ENCODE results near the gene ASB4. TPM values are rescaled to one million over a fixed set of nuclear protein-coding genes. Genes with fewer than 3 reads are reported as not detected.

ASB4 gene
- total and polyA plus RNA-seq, 2 donors (not counting 3 experiments of a cell fraction or from before 2014, with no cell fraction given): not detected

DNA sequence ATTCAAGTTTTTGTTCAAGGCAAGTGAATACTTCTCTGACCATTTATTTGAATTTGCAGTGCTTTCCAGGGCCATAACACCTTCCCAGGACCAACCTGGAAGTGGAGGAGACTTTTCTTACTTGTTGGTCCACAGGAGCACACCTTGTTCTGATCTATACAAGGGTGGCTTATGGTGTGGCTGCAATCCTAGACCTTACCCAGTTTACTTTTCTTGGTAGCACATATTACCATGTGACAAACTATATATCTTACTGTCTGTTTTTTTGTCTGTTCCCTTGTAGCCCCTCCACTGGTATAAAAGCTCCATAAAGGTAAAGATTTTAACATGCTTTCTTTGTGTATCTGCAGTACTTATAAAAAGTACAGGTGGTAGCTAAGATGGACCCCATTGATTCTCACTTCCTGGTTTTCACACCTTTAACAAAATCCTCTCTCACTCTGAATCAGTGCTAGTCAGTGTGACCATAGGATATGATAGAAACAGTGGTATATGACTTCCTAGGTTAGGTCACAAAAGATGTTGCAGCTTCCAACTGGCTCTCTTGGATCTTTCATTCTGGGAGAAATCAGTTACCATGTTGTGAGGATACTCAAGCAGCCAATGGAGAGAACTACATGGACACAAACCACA lies 5.6 kb upstream of the ASB4 start:
- no peaks in the 10 kb centered on the region for H3K36me3 ChIP-seq (ENCODE audit: control insufficient read depth in 2 of 2, extremely low read depth in 1 of 2, insufficient read depth in 2 of 2, low read length in 2 of 2)
- H3K4me3 ChIP-seq (replicated peaks in 1 of 3; ENCODE audit: insufficient read depth in 1 of 3, low read depth in 1 of 3, low read length in 3 of 3): no peak overlapping the region
- H3K9me3 ChIP-seq (replicated peaks; ENCODE audit: control insufficient read depth, insufficient read depth, low read length): no peaks in the 10 kb centered on the region
- H3K4me2 ChIP-seq (ENCODE audit: insufficient read depth, low read length): no peak overlapping the region
- no peak overlapping the region for H3K9ac ChIP-seq (replicated peaks; ENCODE audit: extremely low read depth, insufficient read depth, low read length)
- no peaks in the 10 kb centered on the region for H3K9me1 ChIP-seq (replicated peaks; ENCODE audit: control insufficient read depth, extremely low read depth, insufficient read depth, low read length)
- no TSS peak for BruUV-seq (replicated peaks)
- DNase-seq (ENCODE audit: low read depth, low spot score) (no peak), FAIRE-seq (no peak)
- dilution Hi-C loops (cut with MboI; ENCODE audit: extremely low pct_ligation_motif_present, low sequenced_read_pairs) (no loop called here), intact Hi-C loops (cut with micrococcal nuclease) (loop anchor here (5.0 kb wide), 4 partner anchors 233 to 823 kb away; partner anchors contain the start of genes PPP1R9A and SGCE)
- TF ChIP-seq POLR2A (IDR thresholded peaks at IDR 0.05; ENCODE audit: low read depth, low read length) (no peak), GATA2 (IDR thresholded peaks at IDR 0.05; ENCODE audit: insufficient read depth, insufficient read length, low read depth, low read length) (no peak), FOS (IDR thresholded peaks at IDR 0.05; ENCODE audit: borderline replicate concordance, insufficient read depth, low read length) (no peak), MYC (IDR thresholded peaks at IDR 0.05; ENCODE audit: low read depth, low read length) (no peak), JUN (IDR thresholded peaks at IDR 0.05; ENCODE audit: borderline replicate concordance, insufficient read depth, insufficient read length, low read depth) (no peak), POLR2AphosphoS5 (IDR thresholded peaks at IDR 0.05; ENCODE audit: insufficient read depth, low read depth, low read length) (no peak), EZH2 (IDR thresholded peaks at IDR 0.05; ENCODE audit: borderline replicate concordance, low read depth, low read length, severe bottlenecking) (no peak)
- TF ChIP-seq, protein P1, sequence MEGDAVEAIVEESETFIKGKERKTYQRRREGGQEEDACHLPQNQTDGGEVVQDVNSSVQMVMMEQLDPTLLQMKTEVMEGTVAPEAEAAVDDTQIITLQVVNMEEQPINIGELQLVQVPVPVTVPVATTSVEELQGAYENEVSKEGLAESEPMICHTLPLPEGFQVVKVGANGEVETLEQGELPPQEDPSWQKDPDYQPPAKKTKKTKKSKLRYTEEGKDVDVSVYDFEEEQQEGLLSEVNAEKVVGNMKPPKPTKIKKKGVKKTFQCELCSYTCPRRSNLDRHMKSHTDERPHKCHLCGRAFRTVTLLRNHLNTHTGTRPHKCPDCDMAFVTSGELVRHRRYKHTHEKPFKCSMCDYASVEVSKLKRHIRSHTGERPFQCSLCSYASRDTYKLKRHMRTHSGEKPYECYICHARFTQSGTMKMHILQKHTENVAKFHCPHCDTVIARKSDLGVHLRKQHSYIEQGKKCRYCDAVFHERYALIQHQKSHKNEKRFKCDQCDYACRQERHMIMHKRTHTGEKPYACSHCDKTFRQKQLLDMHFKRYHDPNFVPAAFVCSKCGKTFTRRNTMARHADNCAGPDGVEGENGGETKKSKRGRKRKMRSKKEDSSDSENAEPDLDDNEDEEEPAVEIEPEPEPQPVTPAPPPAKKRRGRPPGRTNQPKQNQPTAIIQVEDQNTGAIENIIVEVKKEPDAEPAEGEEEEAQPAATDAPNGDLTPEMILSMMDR (IDR thresholded peaks at IDR 0.05; ENCODE audit: extremely low read depth in 1 of 2, insufficient read depth in 1 of 2, low read depth in 1 of 2, low read length in 2 of 2): no peak
- TF ChIP-seq, protein P2, sequence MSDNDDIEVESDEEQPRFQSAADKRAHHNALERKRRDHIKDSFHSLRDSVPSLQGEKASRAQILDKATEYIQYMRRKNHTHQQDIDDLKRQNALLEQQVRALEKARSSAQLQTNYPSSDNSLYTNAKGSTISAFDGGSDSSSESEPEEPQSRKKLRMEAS (IDR thresholded peaks at IDR 0.05; ENCODE audit: insufficient read depth, insufficient read length): no peak
- H3K4me1 ChIP-seq (ENCODE audit: control insufficient read depth, extremely low read depth, insufficient read depth, low read length): no peaks in the 10 kb centered on the region
- no peaks in the 10 kb centered on the region for H3K79me2 ChIP-seq (ENCODE audit: control insufficient read depth, insufficient read depth, low read length)
- CTCF ChIA-PET: interaction anchor here (1.3 to 8.0 kb wide), 5 partner anchors 10 to 1030 kb away, joined by 3 to 131 read pairs (median 13); no protein-coding TSS in a partner anchor
- no peaks in the 10 kb centered on the region for H4K20me1 ChIP-seq (replicated peaks; ENCODE audit: control insufficient read depth, extremely low read depth, insufficient read depth, low read length)
- H2AFZ ChIP-seq (ENCODE audit: low read depth, low read length): no peak overlapping the region
- POLR2A ChIA-PET: interaction anchor here (0.6 kb wide), 1 partner anchor 20 kb away, joined by 7 read pairs; no protein-coding TSS in a partner anchor
- no peak overlapping the region for H3K27ac ChIP-seq (ENCODE audit: insufficient read depth, low read depth, low read length)
- H3K27me3 ChIP-seq (ENCODE audit: control insufficient read depth in 2 of 2, insufficient read depth in 2 of 2, low read length in 2 of 2): peaks cover 0 to 6% of the 10 kb centered on the region in 2 experiments

Measured in endothelial cell of umbilical vein (primary cell).